Mesendoderm (in vitro differentiated cells): Measurements from ENCODE around the gene GABBR2.
"Not testable (repeated sequence)": the region's sequence is repeated elsewhere in the genome, so short reads cannot be mapped to it uniquely, and the experiment has no call there.

Source experiments
- DNase-seq: peaks from one replicate; pipeline ENCODE4 v3.0.0; 2013
- H2AK5ac ChIP-seq: 2 replicates; pipeline ENCODE4 v1.6.1; 2013; ENCODE audit warnings: low read length, inconsistent platforms
- H2BK120ac ChIP-seq: 2 replicates; pipeline ENCODE4 v1.6.1; 2013; ENCODE audit warnings: low read depth, mild to moderate bottlenecking, low read length, moderate library complexity, mixed read lengths
- H2BK15ac ChIP-seq: replicated peaks from 2 replicates; pipeline ENCODE4 v1.6.1; 2013; ENCODE audit warnings: low read depth, mild to moderate bottlenecking, moderate library complexity
- H2BK5ac ChIP-seq: 2 replicates; pipeline ENCODE4 v1.6.1; 2013; ENCODE audit warnings: low read length, inconsistent platforms
- H3K18ac ChIP-seq: 2 replicates; pipeline ENCODE4 v1.6.1; 2013; ENCODE audit warnings: mild to moderate bottlenecking, low read length, mixed read lengths
- H3K23ac ChIP-seq: one replicate; pipeline ENCODE4 v1.6.1; 2013; ENCODE audit warnings: low read length
- H3K27ac ChIP-seq: 2 replicates; pipeline ENCODE4 v1.5.1; 2013; ENCODE audit warnings: low read depth, mild to moderate bottlenecking, inconsistent platforms, low read length, moderate library complexity
- H3K27me3 ChIP-seq: 2 replicates; pipeline ENCODE4 v1.6.1; 2013; ENCODE audit warnings: low read length, control low read depth, mild to moderate bottlenecking, inconsistent platforms; ENCODE audit not compliant: insufficient read depth, poor library complexity
- H3K36me3 ChIP-seq: 2 replicates; pipeline ENCODE4 v1.6.1; 2013; ENCODE audit warnings: low read length, inconsistent platforms; ENCODE audit not compliant: control insufficient read depth, insufficient read depth
- H3K4ac ChIP-seq: one replicate; pipeline ENCODE4 v1.6.1; 2013; ENCODE audit warnings: low read depth, mild to moderate bottlenecking, low read length, moderate library complexity
- H3K4me1 ChIP-seq: 2 replicates; pipeline ENCODE4 v1.6.1; 2013; ENCODE audit warnings: low read depth, low read length, inconsistent platforms; ENCODE audit not compliant: control insufficient read depth
- H3K4me2 ChIP-seq: 2 replicates; pipeline ENCODE4 v1.6.1; 2013; ENCODE audit warnings: low read length
- H3K4me3 ChIP-seq: 2 replicates; pipeline ENCODE4 v1.5.1; 2013; ENCODE audit warnings: mild to moderate bottlenecking, low read length
- H3K56ac ChIP-seq: one replicate; pipeline ENCODE4 v1.6.1; 2013; ENCODE audit warnings: low read length
- H3K79me1 ChIP-seq: 2 replicates; pipeline ENCODE4 v1.6.1; 2013; ENCODE audit warnings: low read length, inconsistent platforms
- H3K79me2 ChIP-seq: 2 replicates; pipeline ENCODE4 v1.6.1; 2013; ENCODE audit warnings: mild to moderate bottlenecking, low read length; ENCODE audit not compliant: control insufficient read depth, insufficient read depth
- H3K9ac ChIP-seq: 2 replicates; pipeline ENCODE4 v1.6.1; 2013; ENCODE audit warnings: low read length, inconsistent platforms
- H4K5ac ChIP-seq: one replicate; pipeline ENCODE4 v1.6.1; 2013; ENCODE audit warnings: low read length
- H4K8ac ChIP-seq: one replicate; pipeline ENCODE4 v1.6.1; 2013; ENCODE audit warnings: low read depth, mild to moderate bottlenecking, control low read depth, low read length, moderate library complexity
- WGBS: extraction: QIAGEN DNeasy Blood & Tissue Kit; methylation state at CpG from one replicate; pipeline ENCODE4 v1.1.7; 2013; ENCODE audit warnings: low lambda C conversion rate, missing lambda C conversion rate; ENCODE audit not compliant: insufficient coverage; ENCODE audit errors: extremely low coverage; 5-methylcytosine and 5-hydroxymethylcytosine counted together

The GABBR2 gene

GRCh38 chr9:98271479-98271878 lies 437.3 kb downstream of the GABBR2 start:
- Histone ChIP-seq H3K23ac (no peak overlapping the region), H3K79me1 (no peaks in the 10 kb centered on the region), H4K8ac (no peak overlapping the region), H3K9ac (peak overlapping the region; percentile 0), H2BK120ac (peak overlapping the region; percentile 7), H2BK5ac (peak overlapping the region; percentile 9), H3K4me2 (no peak overlapping the region), H3K27me3 (no peaks in the 10 kb centered on the region), H3K56ac (peak overlapping the region; percentile 17), H3K36me3 (no peaks in the 10 kb centered on the region), H2BK15ac (peak overlapping the region; percentile 60), H4K5ac (no peak overlapping the region), H2AK5ac (no peak overlapping the region), H3K27ac (peak overlapping the region; percentile 0), H3K79me2 (no peaks in the 10 kb centered on the region), H3K18ac (peak overlapping the region; percentile 99), H3K4me3 (no peak overlapping the region), H3K4me1 (peaks cover 16% of the 10 kb centered on the region), H3K4ac (peak overlapping the region; percentile 41)
- no CpG with 5 or more reads among the region's 3 CpGs for WGBS
- DNase-seq = peak; percentile 92

- peak overlapping the region; percentile 82 for H3K56ac ChIP-seq
- H2BK15ac ChIP-seq, H3K36me3 ChIP-seq, H3K4me2 ChIP-seq, H4K8ac ChIP-seq, H3K4me3 ChIP-seq, H3K79me2 ChIP-seq, DNase-seq, H4K5ac ChIP-seq, H3K23ac ChIP-seq, H3K79me1 ChIP-seq, H3K27me3 ChIP-seq: not testable (repeated sequence)
- H3K4me1 ChIP-seq = peaks cover 16% of the 10 kb centered on the region
- H3K9ac ChIP-seq = peak overlapping the region; percentile 4
- peak overlapping the region; percentile 85 for H3K4ac ChIP-seq
- H2AK5ac ChIP-seq = peak overlapping the region; percentile 82
- peak overlapping the region; percentile 98 for H2BK120ac ChIP-seq
- peak overlapping the region; percentile 75 for H3K27ac ChIP-seq
- peak overlapping the region; percentile 87 for H2BK5ac ChIP-seq
- WGBS = no CpG with 5 or more reads among the region's 11 CpGs
- peak overlapping the region; percentile 97 for H3K18ac ChIP-seq
Observed at GRCh38 chr9:98270284-98270683, 438.5 kb downstream of the GABBR2 start.

- H3K4me3 ChIP-seq = not testable (repeated sequence)
Observed at GRCh38 chr9:98269652-98270051, 439.1 kb downstream of the GABBR2 start.

GRCh38 chr9:98267556-98267955 lies 441.2 kb downstream of the GABBR2 start:
- not testable (repeated sequence) for H3K4me2 ChIP-seq, H4K8ac ChIP-seq, H3K27me3 ChIP-seq, H2BK15ac ChIP-seq, H3K79me1 ChIP-seq, DNase-seq, H2AK5ac ChIP-seq, H3K4me3 ChIP-seq, H3K4ac ChIP-seq, H3K9ac ChIP-seq, H3K23ac ChIP-seq, H3K4me1 ChIP-seq, H3K79me2 ChIP-seq, H3K27ac ChIP-seq, H3K36me3 ChIP-seq
- H2BK5ac ChIP-seq = peak overlapping the region; percentile 82
- H4K5ac ChIP-seq = peak overlapping the region; percentile 71
- peak overlapping the region; percentile 65 for H3K18ac ChIP-seq
- peak overlapping the region; percentile 15 for H3K56ac ChIP-seq
- peak overlapping the region; percentile 49 for H2BK120ac ChIP-seq
- WGBS = no CpG with 5 or more reads among the region's 8 CpGs

More at GRCh38 chr9:98269652-98270051, 439.1 kb downstream of the GABBR2 start:
- not testable (repeated sequence) for H4K5ac ChIP-seq, H2AK5ac ChIP-seq, H3K27me3 ChIP-seq, H2BK15ac ChIP-seq, H4K8ac ChIP-seq, H3K79me1 ChIP-seq, H3K79me2 ChIP-seq, H3K4me2 ChIP-seq, H3K23ac ChIP-seq, H3K36me3 ChIP-seq
- DNase-seq = peak; percentile 84
- no CpG with 5 or more reads among the region's 10 CpGs for WGBS
- Histone ChIP-seq H3K18ac (peak overlapping the region; percentile 62), H2BK120ac (peak overlapping the region; percentile 90), H3K56ac (peak overlapping the region; percentile 63), H3K4me1 (peaks cover 18% of the 10 kb centered on the region), H3K4ac (peak overlapping the region; percentile 87), H3K27ac (peak overlapping the region; percentile 75), H2BK5ac (peak overlapping the region; percentile 36), H3K9ac (peak overlapping the region; percentile 10)

GRCh38 chr9:98264516-98264915 lies 444.2 kb downstream of the GABBR2 start:
- H2BK5ac ChIP-seq = peak overlapping the region; percentile 74
- peaks cover 4% of the 10 kb centered on the region for H3K4me1 ChIP-seq
- peak overlapping the region; percentile 88 for H2BK15ac ChIP-seq
- H3K4me3 ChIP-seq = no peak overlapping the region
- no CpG with 5 or more reads among the region's 2 CpGs for WGBS
- peak overlapping the region; percentile 51 for H3K9ac ChIP-seq
- H3K79me2 ChIP-seq = no peaks in the 10 kb centered on the region
- peak overlapping the region; percentile 95 for H3K18ac ChIP-seq
- no peaks in the 10 kb centered on the region for H3K36me3 ChIP-seq
- peak overlapping the region; percentile 81 for H3K56ac ChIP-seq
- no peak for DNase-seq
- peak overlapping the region; percentile 82 for H3K27ac ChIP-seq
- no peak overlapping the region for H3K4me2 ChIP-seq
- H3K79me1 ChIP-seq = no peaks in the 10 kb centered on the region
- H2AK5ac ChIP-seq = peak overlapping the region; percentile 34
- peak overlapping the region; percentile 88 for H2BK120ac ChIP-seq
- H3K27me3 ChIP-seq = no peaks in the 10 kb centered on the region
- H3K23ac ChIP-seq = no peak overlapping the region
- no peak overlapping the region for H4K8ac ChIP-seq
- H4K5ac ChIP-seq = no peak overlapping the region
- peak overlapping the region; percentile 70 for H3K4ac ChIP-seq
